SJSA1 (cell line): ENCODE data around the gene GNG4. TPM values are rescaled to one million over a fixed set of nuclear protein-coding genes. Genes with fewer than 3 reads are reported as not detected.
"Not testable (repeated sequence)": the region's sequence is repeated elsewhere in the genome, so short reads cannot be mapped to it uniquely, and the experiment has no call there.

ENCODE experiments used
- DNase-seq, 2 experiments: peaks; one replicate each; pipeline ENCODE4 v3.0.0-alpha.2; 2015 to 2020; ENCODE audit warnings: low spot score in 2 of 2, low read depth in 1 of 2
- H3K27ac ChIP-seq: fragments of 250-450 bp; sonication (Bioruptor Pico); 2 replicates; pipeline ENCODE4 v1.5.1; 2020; ENCODE audit warnings: mild to moderate bottlenecking, moderate library complexity
- H3K27me3 ChIP-seq: fragments of 250-450 bp; sonication (Bioruptor Pico); replicated peaks from 2 replicates; pipeline ENCODE4 v1.5.1; 2020; ENCODE audit warnings: mild to moderate bottlenecking, moderate library complexity
- H3K36me3 ChIP-seq: fragments of 250-450 bp; sonication (Bioruptor Pico); 2 replicates; pipeline ENCODE4 v1.5.1; 2020; ENCODE audit warnings: mild to moderate bottlenecking
- H3K4me1 ChIP-seq: fragments of 250-450 bp; sonication (Bioruptor Pico); replicated peaks from 2 replicates; pipeline ENCODE4 v1.6.1; 2021; ENCODE audit warnings: mild to moderate bottlenecking
- H3K4me3 ChIP-seq: fragments of 250-450 bp; sonication (Bioruptor Pico); 2 replicates; pipeline ENCODE4 v1.5.1; 2020; ENCODE audit warnings: mild to moderate bottlenecking
- H3K9me3 ChIP-seq: fragments of 250-450 bp; sonication (Bioruptor Pico); replicated peaks from 2 replicates; pipeline ENCODE4 v1.5.1; 2020; ENCODE audit warnings: mild to moderate bottlenecking
- total RNA-seq: library from RNA; depleted of rRNA; stranded (reverse); fragments of >200 nt; shearing (Covaris generic); gene quantifications from 2 replicates; pipeline ENCODE4 v1.2.3, GENCODE V29; 2014

Gene GNG4
- total RNA-seq, 1 experiment from 2014 or later, result 2.3 TPM

DNA sequence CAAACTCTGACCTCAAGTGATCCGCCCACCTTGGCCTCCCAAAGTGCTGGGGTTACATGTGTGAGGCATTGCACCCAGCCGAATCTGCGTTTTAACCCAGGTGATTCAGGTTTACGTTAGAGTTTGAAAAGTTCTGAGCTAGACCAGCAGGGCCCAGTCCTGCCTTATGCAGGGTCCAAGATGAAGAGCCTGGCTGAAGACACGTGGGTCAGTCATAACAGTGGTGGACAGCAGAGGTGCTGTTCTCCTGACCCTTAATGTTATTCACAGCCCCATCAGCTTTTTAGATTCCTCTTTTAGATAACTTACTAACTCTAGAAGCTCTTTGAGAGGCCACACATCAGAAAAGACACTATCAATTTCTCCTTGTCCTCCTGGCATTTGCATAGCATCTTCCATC lies 50.0 kb downstream of the GNG4 start:
- H3K36me3 ChIP-seq, result no peaks in the 10 kb centered on the region
- no peak for DNase-seq
- no peaks in the 10 kb centered on the region for H3K27me3 ChIP-seq
- H3K4me3 ChIP-seq, result no peak overlapping the region
- H3K4me1 ChIP-seq, result no peaks in the 10 kb centered on the region
- H3K27ac ChIP-seq, result no peak overlapping the region
- H3K9me3 ChIP-seq, result no peaks in the 10 kb centered on the region

DNA sequence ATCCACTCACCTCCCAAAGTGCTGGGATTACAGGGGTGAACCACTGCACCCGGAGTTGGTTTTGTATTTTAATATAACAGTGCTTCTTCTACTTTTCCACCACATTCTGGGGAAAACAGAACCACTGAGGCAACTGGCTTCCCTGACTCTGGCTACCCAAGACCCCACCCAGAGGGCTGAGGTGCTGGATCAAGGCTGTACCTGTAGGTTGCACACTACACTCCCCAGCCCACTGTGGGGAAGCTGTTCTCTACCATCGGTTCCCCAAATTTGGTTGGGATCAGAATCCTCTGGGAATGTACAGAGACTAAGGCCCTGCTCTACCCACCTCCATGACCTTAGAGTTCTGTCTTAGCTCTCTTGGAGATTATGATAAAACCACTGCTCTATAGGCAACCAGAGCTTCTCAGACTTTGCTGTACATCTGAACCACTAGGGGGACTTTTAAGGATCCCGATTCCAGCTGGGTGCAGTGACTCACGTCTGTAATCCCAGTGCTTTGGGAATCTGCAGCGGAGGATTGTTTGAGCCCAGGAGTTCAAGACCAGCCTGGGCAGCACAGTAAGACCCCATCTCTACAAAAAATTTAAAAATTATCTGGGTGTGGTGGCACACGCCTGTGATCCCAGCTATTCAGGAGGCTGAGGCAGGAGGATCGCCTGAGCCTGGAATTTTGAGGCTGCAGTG lies 51.6 kb downstream of the GNG4 start:
- Histone ChIP-seq H3K36me3 (no peaks in the 10 kb centered on the region), H3K9me3 (no peaks in the 10 kb centered on the region), H3K4me3 (no peak overlapping the region), H3K27ac (no peak overlapping the region), H3K27me3 (no peaks in the 10 kb centered on the region), H3K4me1 (no peaks in the 10 kb centered on the region)
- peak in 1 of 2 experiments; percentile 36 for DNase-seq

DNA sequence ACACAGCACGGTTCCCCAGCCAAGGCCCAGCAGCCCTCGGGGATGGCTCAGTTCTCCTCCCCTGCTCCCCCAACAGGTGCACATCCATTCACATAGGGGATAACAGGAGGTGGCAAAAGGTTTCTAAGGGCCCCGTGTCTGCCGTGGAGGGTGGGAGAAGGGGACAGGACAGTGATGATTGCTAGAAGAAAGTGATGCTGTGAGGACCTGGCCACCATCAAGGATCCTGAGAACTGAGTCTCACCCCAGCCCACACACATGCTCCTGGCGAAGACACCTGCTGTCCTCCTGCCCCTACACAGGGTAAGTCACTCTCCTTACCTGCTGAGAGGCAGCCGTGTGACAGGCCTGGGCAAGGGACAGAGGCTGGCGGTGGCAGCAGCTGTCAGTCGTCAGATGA lies 54.5 kb downstream of the GNG4 start:
- DNase-seq, result no peak
- no peaks in the 10 kb centered on the region for H3K36me3 ChIP-seq
- no peak overlapping the region for H3K27ac ChIP-seq
- no peaks in the 10 kb centered on the region for H3K9me3 ChIP-seq
- no peaks in the 10 kb centered on the region for H3K27me3 ChIP-seq
- no peak overlapping the region for H3K4me3 ChIP-seq
- H3K4me1 ChIP-seq, result no peaks in the 10 kb centered on the region

DNA sequence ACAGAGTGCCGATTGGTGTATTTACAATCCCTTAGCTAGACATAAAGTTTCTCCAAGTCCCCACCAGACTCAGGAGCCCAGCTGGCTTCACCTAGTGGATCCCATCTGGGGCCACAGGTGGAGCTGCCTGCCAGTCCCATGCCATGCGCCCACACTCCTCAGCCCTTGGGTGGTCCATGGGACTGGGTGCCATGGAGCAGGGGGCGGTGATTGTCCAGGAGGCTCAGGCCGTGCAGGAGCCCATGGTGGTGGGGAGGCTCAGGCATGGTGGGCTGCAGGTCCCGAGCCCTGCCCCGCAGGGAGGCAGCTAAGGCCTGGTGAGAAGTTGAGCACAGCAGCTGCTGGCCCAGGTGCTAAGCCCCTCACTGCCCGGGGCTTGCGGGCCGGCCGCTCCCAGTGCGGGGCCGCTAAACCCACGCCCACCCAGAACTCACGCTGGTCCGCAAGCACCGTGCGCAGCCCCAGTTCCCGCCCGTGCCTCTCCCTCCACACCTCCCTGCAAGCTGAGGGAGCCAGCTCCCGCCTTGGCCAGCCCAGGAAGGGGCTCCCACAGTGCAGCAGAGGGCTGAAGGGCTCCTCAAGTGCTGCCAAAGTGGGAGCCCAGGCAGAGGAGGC lies 55.2 kb downstream of the GNG4 start:
- not testable (repeated sequence) for H3K4me1 ChIP-seq, H3K27me3 ChIP-seq, H3K4me3 ChIP-seq, H3K27ac ChIP-seq, H3K36me3 ChIP-seq, H3K9me3 ChIP-seq, DNase-seq

DNA sequence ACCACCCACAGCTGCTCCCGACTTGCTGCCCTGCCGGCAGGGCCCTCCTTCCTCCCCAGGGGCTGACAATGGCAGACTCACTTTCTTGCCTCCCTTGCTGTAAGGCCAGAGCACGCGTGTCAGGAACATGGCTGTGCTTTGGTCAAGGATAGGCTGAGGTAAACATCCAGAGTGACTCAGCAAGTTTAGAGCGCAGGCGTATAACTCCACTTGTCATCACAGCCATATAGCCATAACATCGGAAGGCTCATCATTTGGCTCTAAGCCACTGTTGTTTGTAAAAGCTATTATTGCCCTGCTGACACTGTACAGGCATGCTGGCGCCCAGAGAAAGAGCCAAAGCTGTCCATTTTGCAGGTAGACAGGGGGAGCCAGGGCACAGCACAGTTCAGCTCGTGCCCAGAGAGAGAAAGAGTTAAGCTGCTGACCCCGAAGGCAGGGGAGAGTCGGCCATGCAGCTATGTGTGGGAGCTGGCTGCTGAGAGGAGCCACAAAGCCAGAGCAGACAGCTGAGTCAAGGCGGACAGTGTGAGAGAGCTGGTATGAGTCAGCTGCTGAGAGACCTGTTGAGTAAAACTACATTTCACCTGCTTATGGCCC lies 60.6 kb downstream of the GNG4 start:
- no peaks in the 10 kb centered on the region for H3K27me3 ChIP-seq
- H3K4me1 ChIP-seq, result peaks cover 15% of the 10 kb centered on the region
- H3K9me3 ChIP-seq, result no peaks in the 10 kb centered on the region
- no peak overlapping the region for H3K4me3 ChIP-seq
- H3K36me3 ChIP-seq, result no peaks in the 10 kb centered on the region
- H3K27ac ChIP-seq, result peak overlapping the region; percentile 59
- peak; percentile 58 to 64 for DNase-seq

DNA sequence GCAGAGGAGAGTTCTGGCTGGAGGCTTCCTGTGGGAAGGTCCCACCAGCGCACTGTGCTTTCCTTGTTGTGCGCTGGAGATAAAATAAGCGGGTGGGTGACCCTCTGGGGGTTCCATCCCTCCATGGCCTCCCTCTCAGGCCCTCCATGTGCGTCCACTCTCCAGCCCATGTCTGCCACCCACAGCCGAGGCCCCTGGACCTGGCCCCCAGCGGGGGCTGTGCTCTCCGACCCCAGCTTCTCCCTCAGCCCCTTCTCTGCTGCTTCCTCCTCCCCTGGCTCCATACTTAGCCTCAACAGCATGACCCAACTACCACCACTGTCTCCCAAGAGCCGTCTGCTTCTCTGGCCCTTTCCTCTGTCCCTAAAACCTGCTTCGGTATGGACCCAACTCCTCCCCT lies 61.4 kb downstream of the GNG4 start:
- H3K27me3 ChIP-seq, result no peaks in the 10 kb centered on the region; the same call in 1 of the 2 replicates
- DNase-seq, result no peak
- no peak overlapping the region for H3K4me3 ChIP-seq
- no peaks in the 10 kb centered on the region for H3K9me3 ChIP-seq
- no peak overlapping the region for H3K27ac ChIP-seq
- H3K4me1 ChIP-seq, result peaks cover 15% of the 10 kb centered on the region
- H3K36me3 ChIP-seq, result no peaks in the 10 kb centered on the region

DNA sequence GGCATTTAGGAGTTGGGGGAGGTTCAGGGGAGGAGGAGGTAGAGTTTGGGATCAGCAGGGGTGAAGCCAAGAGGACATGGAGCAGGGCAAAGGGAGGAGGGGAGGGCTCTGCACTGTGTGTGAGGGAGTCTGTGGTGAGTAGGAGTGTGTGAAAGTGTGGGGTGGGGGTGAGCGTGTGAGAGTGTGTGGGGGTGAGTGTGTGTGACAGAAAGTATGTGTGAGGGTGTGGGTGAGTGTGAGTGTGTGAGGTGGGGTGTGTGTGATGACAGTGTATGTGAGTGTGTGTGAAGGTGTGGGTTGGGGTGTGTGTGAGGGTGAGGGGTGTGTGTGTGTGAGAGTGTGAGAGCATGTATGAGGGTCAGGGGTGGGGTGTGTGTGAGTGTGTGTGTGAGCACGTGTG lies 62.6 kb downstream of the GNG4 start:
- Histone ChIP-seq H3K27ac (no peak overlapping the region), H3K4me3 (no peak overlapping the region), H3K36me3 (no peaks in the 10 kb centered on the region), H3K27me3 (no peaks in the 10 kb centered on the region; the same call in 1 of the 2 replicates), H3K9me3 (no peaks in the 10 kb centered on the region), H3K4me1 (peaks cover 15% of the 10 kb centered on the region)
- DNase-seq, result no peak

DNA sequence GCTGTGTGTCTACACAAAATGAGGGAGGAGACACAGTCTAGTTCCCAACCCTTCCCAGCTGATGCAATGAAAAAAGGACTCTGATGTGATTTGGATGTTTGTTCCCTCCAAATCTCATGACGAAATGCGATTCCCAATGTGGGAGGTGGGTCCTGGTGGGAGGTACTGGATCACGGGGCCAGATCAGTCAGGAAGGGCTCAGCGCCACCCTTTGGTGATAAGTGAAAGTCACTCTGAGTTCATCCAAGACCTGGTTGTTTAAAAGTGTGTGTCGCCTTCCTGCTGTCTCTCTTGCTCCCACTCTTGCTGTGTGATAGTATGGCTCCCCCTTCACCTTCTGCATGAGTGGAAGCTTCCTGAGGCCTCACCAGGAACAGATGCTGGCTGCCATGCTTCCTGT lies 63.2 kb downstream of the GNG4 start:
- Histone ChIP-seq H3K27ac (no peak overlapping the region), H3K27me3 (no peaks in the 10 kb centered on the region; the same call in 1 of the 2 replicates), H3K4me1 (peaks cover 15% of the 10 kb centered on the region), H3K4me3 (no peak overlapping the region), H3K36me3 (no peaks in the 10 kb centered on the region), H3K9me3 (no peaks in the 10 kb centered on the region)
- DNase-seq, result no peak

DNA sequence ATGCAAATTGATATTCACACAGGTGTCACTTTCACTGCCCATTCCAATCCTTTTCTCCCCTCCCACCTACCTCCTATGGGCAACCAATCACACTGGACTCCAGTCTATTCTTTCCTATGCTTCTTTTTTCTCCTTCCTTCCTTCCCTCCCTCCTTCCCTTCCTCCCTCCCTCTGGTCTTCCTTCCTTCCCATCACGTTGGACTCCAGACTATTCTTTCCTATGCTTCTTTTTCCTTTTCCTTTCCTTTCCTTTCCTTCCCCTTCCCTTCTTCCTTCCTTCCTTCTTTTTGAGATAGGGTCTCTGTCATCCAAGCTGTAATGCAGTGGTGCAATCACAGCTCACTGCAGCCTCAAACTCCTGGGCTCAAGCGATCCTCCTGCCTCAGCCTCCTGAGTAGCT lies 64.6 kb downstream of the GNG4 start:
- Histone ChIP-seq H3K4me1 (peaks cover 15% of the 10 kb centered on the region), H3K9me3 (no peaks in the 10 kb centered on the region), H3K27me3 (no peaks in the 10 kb centered on the region; the same call in 1 of the 2 replicates), H3K27ac (no peak overlapping the region), H3K36me3 (no peaks in the 10 kb centered on the region), H3K4me3 (no peak overlapping the region)
- no peak for DNase-seq

DNA sequence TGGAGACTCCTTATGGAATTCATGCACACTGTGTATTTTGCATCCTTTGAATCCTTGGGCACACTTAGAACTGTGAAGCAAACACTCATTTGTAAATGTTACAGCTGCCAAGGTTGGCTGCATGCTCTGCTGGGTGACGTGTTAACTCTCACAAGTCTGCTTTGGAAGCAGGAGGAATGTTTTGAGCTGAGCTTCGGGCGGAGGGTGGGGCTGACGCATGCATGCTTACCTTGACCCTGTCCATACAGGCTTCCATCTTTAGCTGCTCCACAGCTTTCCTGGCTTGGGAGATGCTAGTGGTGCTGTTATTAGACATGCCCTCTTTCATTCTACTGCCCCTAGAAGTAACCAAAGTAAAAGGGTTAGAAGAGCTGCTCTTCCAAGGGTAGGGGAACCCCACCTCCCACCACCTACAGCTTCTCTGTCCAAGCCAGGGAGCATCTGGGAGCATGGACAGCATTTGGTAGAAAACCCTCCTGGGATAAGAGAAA lies 66.0 kb downstream of the GNG4 start:
- H3K4me1 ChIP-seq, result peaks cover 4% of the 10 kb centered on the region
- no peaks in the 10 kb centered on the region; the same call in 1 of the 2 replicates for H3K27me3 ChIP-seq
- H3K4me3 ChIP-seq, result no peak overlapping the region
- no peaks in the 10 kb centered on the region for H3K9me3 ChIP-seq
- no peak for DNase-seq
- H3K36me3 ChIP-seq, result no peaks in the 10 kb centered on the region
- no peak overlapping the region for H3K27ac ChIP-seq

DNA sequence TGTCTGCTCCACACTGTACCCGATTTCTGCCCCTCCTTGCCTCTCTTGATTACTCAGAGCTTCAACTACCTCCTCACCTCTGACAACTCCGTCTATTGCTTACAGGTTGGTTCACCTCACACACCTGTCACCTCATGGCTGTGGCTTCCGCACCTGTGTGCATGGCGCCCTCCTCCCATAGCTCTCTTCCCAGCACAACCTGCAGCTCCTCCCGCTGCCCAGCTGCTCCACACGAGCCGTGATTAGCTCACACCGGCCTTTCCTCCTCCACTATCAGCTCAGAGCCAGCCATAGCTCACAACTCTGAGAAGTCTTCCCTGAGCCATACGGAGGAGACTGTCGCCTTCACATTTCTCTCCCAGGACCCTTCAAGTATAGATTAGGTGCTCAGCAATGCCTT lies 67.5 kb downstream of the GNG4 start:
- no peak overlapping the region for H3K4me3 ChIP-seq
- no peak for DNase-seq
- no peaks in the 10 kb centered on the region for H3K36me3 ChIP-seq
- no peaks in the 10 kb centered on the region for H3K9me3 ChIP-seq
- no peak overlapping the region for H3K27ac ChIP-seq
- no peaks in the 10 kb centered on the region; the same call in 1 of the 2 replicates for H3K27me3 ChIP-seq
- no peaks in the 10 kb centered on the region for H3K4me1 ChIP-seq

DNA sequence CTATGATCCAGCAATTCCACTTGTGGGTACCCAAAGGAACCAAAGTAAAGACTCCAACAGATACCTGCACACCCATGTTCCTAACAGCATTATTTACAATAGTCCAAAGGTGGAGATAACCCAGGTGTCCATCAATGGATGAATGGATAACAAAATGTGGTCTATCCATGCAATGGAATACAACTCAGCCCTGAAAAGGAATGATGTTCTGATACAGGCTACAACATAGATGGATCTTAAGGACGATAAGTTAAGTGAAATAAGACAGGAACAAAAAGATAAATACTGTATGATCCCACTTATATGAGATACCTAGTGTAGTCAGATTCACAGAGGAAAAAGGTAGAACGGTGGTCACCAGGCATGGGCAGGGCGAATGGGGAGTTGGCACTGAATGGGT lies 69.7 kb downstream of the GNG4 start:
- H3K4me1 ChIP-seq, result no peaks in the 10 kb centered on the region
- no peaks in the 10 kb centered on the region for H3K36me3 ChIP-seq

DNA sequence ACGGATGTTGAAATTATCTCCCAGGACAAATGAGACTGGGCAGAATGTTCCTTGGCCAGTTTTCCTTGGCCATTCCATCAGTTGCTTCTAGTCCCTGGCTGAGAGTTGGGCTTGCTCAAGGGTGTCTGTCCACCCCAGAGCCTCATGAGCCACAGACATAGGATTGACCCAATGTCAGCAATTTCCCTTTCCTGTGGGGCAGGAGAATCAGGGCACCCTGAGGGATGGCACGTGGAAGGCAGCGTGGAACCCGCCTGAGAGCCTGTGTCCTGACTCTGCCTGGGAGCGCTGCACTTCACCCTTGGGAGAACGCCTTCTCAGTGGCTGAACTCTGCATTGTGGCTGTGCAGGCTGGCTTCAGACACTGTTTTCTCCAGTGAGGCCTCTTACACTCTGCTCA lies 74.0 kb downstream of the GNG4 start:
- Histone ChIP-seq H3K4me3 (no peak overlapping the region), H3K36me3 (no peaks in the 10 kb centered on the region), H3K27me3 (no peaks in the 10 kb centered on the region), H3K4me1 (no peaks in the 10 kb centered on the region), H3K9me3 (no peaks in the 10 kb centered on the region), H3K27ac (no peak overlapping the region)
- no peak for DNase-seq

More for the DNA sequence above, 69.7 kb downstream of the GNG4 start:
- no peak for DNase-seq
- Histone ChIP-seq H3K27me3 (no peaks in the 10 kb centered on the region; the same call in 1 of the 2 replicates), H3K4me3 (no peak overlapping the region), H3K27ac (no peak overlapping the region), H3K9me3 (no peaks in the 10 kb centered on the region)

DNA sequence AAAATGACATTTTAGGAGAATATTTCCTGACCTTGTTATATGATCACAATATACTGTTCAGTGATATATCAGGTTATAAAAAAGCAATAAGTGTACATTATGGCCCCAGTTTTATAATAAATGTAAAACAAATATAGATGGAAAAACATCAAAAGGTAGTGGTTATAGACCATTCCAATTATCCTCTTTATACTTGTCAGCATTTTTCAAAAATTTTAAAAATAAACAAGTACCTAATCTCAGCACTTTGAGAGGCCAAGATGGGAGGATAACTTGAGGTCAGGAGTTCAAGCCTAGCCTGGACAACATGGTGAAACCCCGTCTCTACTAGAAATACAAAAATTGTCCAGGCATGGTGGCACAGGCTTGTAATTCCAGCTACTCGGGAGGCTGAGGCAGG lies 75.7 kb downstream of the GNG4 start:
- Histone ChIP-seq H3K4me1 (no peaks in the 10 kb centered on the region), H3K27me3 (no peaks in the 10 kb centered on the region), H3K27ac (no peak overlapping the region), H3K9me3 (no peaks in the 10 kb centered on the region), H3K36me3 (no peaks in the 10 kb centered on the region), H3K4me3 (no peak overlapping the region)
- no peak for DNase-seq
